CD4-positive, alpha-beta T cell treated with Interleukin-1 beta for 1 hour (primary cell): ENCODE measurements around the gene PA2G4.

Experiments used
- DNase-seq, 2 donors: peaks; one replicate each; pipeline ENCODE4 v3.0.0-alpha.2; 2020 to 2022

The PA2G4 gene

GRCh38 chr12:56127485-56127887, 23.1 kb downstream of the PA2G4 start:
- DNase-seq = no peak

- DNase-seq = peak; percentile 99
Observed at GRCh38 chr12:56127888-56128669, 23.7 kb downstream of the PA2G4 start, which contains the start of gene ESYT1. ESYT1 (plus strand) TSS chr12:56128267; CDS start chr12:56128320, 53 bp downstream.

GRCh38 chr12:56128670-56129205, 24.4 kb downstream of the PA2G4 start:
- no peak for DNase-seq

- peak; percentile 80 to 83 for DNase-seq
Observed at GRCh38 chr12:56129206-56129941, 25.0 kb downstream of the PA2G4 start.

- DNase-seq = no peak
Observed at GRCh38 chr12:56129942-56130495, 25.7 kb downstream of the PA2G4 start.

- DNase-seq = no peak
Observed at GRCh38 chr12:56130876-56131275, 26.5 kb downstream of the PA2G4 start.

- DNase-seq = no peak
Observed at GRCh38 chr12:56134897-56135296, 30.5 kb downstream of the PA2G4 start.

GRCh38 chr12:56137853-56138571, 33.7 kb downstream of the PA2G4 start:
- no peak for DNase-seq

GRCh38 chr12:56141946-56142784, 37.8 kb downstream of the PA2G4 start:
- no peak for DNase-seq

GRCh38 chr12:56143217-56143616, 38.9 kb downstream of the PA2G4 start:
- DNase-seq = no peak

- DNase-seq = no peak
Observed at GRCh38 chr12:56143870-56144269, 39.5 kb downstream of the PA2G4 start.

- no peak for DNase-seq
Observed at GRCh38 chr12:56145217-56145616, 40.9 kb downstream of the PA2G4 start.

- no peak for DNase-seq
Observed at GRCh38 chr12:56146492-56147460, 42.4 kb downstream of the PA2G4 start.

- DNase-seq = no peak
Observed at GRCh38 chr12:56150563-56150962, 46.2 kb downstream of the PA2G4 start.

GRCh38 chr12:56151672-56152131, 47.3 kb downstream of the PA2G4 start:
- peak; percentile 59 to 69 for DNase-seq

GRCh38 chr12:56152132-56152755, 47.9 kb downstream of the PA2G4 start, which contains the start of gene MYL6B:
MYL6B (plus strand) TSS chr12:56152587; CDS start chr12:56153919, 1,332 bp downstream.
- DNase-seq = peak; percentile 89 to 90

GRCh38 chr12:56152756-56153677, 48.7 kb downstream of the PA2G4 start:
- no peak for DNase-seq

GRCh38 chr12:56153678-56154065, 49.3 kb downstream of the PA2G4 start:
- DNase-seq = no peak
